ENCODE results near the gene CCDC81. TPM values are rescaled to one million over a fixed set of nuclear protein-coding genes. Genes with fewer than 3 reads are reported as not detected.

The CCDC81 gene
- total RNA-seq, 1 experiment from 2014 or later, result 0.11 TPM

GRCh38 chr11:86459682-86460460 lies 85.2 kb downstream of the CCDC81 start:
- no TSS peak for BruUV-seq (replicated peaks)
- H3K9me2 ChIP-seq (replicated peaks; ENCODE audit: low read length), result no peaks in the 10 kb centered on the region
- TF ChIP-seq EZH2 (IDR thresholded peaks at IDR 0.05; ENCODE audit: low read length, unreplicated experiment), result no peak
- TF ChIP-seq EZH2phosphoT487 (IDR thresholded peaks at IDR 0.05; ENCODE audit: borderline replicate concordance, low read length), result no peak
- no peak for TF ChIP-seq CTCF (conservative IDR thresholded peaks at IDR 0.05; ENCODE audit: low read depth, low read length)
- H3K9me3 ChIP-seq (ENCODE audit: low read length), result no peaks in the 10 kb centered on the region
- CTCF ChIA-PET, result no interaction called here
- intact Hi-C loops (cut with micrococcal nuclease), result loop anchor here (1.0 to 10.0 kb wide), 3 partner anchors 24 to 215 kb away; partner anchors contain the start of gene ME3
- H3K27me3 ChIP-seq (ENCODE audit: low read length), result no peaks in the 10 kb centered on the region
- peak overlapping the region; percentile 81 for H3K27ac ChIP-seq (ENCODE audit: low read length)
- H3K79me2 ChIP-seq (ENCODE audit: low read length), result no peaks in the 10 kb centered on the region
- peaks cover 42% of the 10 kb centered on the region for H3K4me1 ChIP-seq (ENCODE audit: insufficient read depth, low read length)
- H2AFZ ChIP-seq (ENCODE audit: low read length), result no peak overlapping the region
- peak overlapping the region; percentile 30 for H3K4me2 ChIP-seq (ENCODE audit: low read length)
- no peaks in the 10 kb centered on the region for H4K20me1 ChIP-seq (ENCODE audit: low read length)
- no peaks in the 10 kb centered on the region for H3F3A ChIP-seq (ENCODE audit: low read length, unreplicated experiment)
- no peak overlapping the region for H3K4me3 ChIP-seq (ENCODE audit: low read length)
- no peaks in the 10 kb centered on the region for H3K36me3 ChIP-seq (ENCODE audit: low read depth, low read length)
- POLR2A ChIA-PET (ENCODE audit: unreplicated experiment), result interaction anchor here (0.5 to 0.7 kb wide), 2 partner anchors 281 to 468 kb away, joined by 4 to 7 read pairs; no protein-coding TSS in a partner anchor
- peak overlapping the region; percentile 62 for H3K9ac ChIP-seq (ENCODE audit: low read length)
- DNase-seq (peak; percentile 95), ATAC-seq (peak; percentile 55)

- Histone ChIP-seq H3K4me3 (ENCODE audit: low read length) (no peak overlapping the region), H4K20me1 (ENCODE audit: low read length) (no peaks in the 10 kb centered on the region), H3F3A (ENCODE audit: low read length, unreplicated experiment) (no peaks in the 10 kb centered on the region), H3K9me3 (ENCODE audit: low read length) (no peaks in the 10 kb centered on the region), H3K4me1 (ENCODE audit: insufficient read depth, low read length) (peaks cover 47% of the 10 kb centered on the region), H3K4me2 (ENCODE audit: low read length) (peak overlapping the region; percentile 30), H3K79me2 (ENCODE audit: low read length) (no peaks in the 10 kb centered on the region), H3K27me3 (ENCODE audit: low read length) (no peaks in the 10 kb centered on the region), H3K27ac (ENCODE audit: low read length) (peak overlapping the region; percentile 81), H3K36me3 (ENCODE audit: low read depth, low read length) (no peaks in the 10 kb centered on the region), H3K9me2 (replicated peaks; ENCODE audit: low read length) (no peaks in the 10 kb centered on the region), H3K9ac (ENCODE audit: low read length) (peak overlapping the region; percentile 62), H2AFZ (ENCODE audit: low read length) (no peak overlapping the region)
- POLR2A ChIA-PET (ENCODE audit: unreplicated experiment), result interaction anchor here (0.5 to 0.7 kb wide), 2 partner anchors 280 to 467 kb away, joined by 4 to 7 read pairs; no protein-coding TSS in a partner anchor
- ATAC-seq (no peak), DNase-seq (peak; percentile 7)
- no TSS peak for BruUV-seq (replicated peaks)
- no peak for TF ChIP-seq EZH2 (IDR thresholded peaks at IDR 0.05; ENCODE audit: low read length, unreplicated experiment)
- TF ChIP-seq CTCF (conservative IDR thresholded peaks at IDR 0.05; ENCODE audit: low read depth, low read length), result no peak
- no peak for TF ChIP-seq EZH2phosphoT487 (IDR thresholded peaks at IDR 0.05; ENCODE audit: borderline replicate concordance, low read length)
- intact Hi-C loops (cut with micrococcal nuclease), result loop anchor here (1.0 to 10.0 kb wide), 3 partner anchors 24 to 214 kb away; partner anchors contain the start of gene ME3
- CTCF ChIA-PET, result no interaction called here
Measured at GRCh38 chr11:86460461-86461385, 86.0 kb downstream of the CCDC81 start.
